COR-L47 (cell line): Measurements from ENCODE around the gene IGF1R.

Experiments
- DNase-seq: peaks from one replicate; lab custom pipeline; 2025; lab: John Stamatoyannopoulos, UW

The IGF1R gene

DNA sequence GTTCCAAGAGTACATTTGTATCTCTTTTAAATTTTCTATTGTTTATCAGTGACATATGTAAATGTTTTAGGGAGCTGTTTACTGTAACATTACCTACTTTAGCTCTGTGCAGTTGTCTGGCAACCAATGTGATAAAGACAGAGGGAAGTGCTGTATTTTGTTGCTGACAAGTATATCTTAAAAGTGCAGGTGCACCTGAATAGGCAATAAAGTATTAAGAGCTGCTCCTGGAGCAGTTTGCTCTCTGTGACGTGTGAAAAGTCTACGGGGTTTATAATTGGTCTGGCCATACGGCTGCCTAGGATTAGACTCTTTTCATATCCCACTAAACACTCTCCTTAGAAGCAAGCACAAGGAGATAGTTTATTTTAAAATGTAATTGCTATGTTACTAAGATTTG lies 178.3 kb downstream of the IGF1R start:
- DNase-seq, result no peak

GRCh38 chr15:98827217-98827616 lies 178.9 kb downstream of the IGF1R start:
- DNase-seq, result no peak

- no peak for DNase-seq
These were observed 181.8 kb downstream of the IGF1R start for GRCh38 chr15:98830034-98830634.

DNA sequence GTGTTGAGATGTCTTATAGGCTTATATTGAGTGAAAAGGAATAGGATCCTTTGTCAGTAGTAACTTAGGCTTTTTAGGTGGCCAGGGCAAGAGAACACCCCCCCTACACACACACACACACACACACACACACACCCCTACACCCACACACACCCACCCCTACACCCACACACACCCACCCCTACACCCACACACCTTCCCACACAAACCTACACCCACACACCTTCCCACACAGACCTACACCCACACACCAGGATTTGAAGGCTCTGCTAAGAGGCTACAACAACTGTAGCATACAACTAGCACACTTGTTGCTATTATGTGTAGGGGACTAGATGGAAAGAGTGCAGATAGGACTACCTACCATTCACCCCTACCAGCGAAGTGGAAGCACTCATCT lies 186.6 kb downstream of the IGF1R start:
- no peak for DNase-seq

DNA sequence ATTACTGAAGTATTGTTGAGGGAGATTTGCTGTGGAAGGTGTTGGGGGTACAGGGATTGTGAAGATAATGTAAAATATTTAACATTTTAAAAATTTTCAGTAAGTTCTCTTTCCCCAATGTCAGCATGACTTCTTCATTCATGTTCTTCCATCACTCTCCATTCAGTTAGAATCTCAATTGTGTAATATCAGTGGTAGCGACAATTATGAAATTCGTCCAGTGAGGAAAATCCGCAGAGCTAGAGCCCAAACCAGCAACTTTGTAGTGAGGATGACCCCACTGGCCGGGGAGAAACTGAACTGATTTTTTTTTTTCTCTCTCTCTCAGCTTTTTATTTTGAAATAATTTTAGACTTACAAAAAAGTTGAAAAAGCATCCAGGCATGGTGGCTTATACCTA lies 187.5 kb downstream of the IGF1R start:
- DNase-seq, result no peak

DNA sequence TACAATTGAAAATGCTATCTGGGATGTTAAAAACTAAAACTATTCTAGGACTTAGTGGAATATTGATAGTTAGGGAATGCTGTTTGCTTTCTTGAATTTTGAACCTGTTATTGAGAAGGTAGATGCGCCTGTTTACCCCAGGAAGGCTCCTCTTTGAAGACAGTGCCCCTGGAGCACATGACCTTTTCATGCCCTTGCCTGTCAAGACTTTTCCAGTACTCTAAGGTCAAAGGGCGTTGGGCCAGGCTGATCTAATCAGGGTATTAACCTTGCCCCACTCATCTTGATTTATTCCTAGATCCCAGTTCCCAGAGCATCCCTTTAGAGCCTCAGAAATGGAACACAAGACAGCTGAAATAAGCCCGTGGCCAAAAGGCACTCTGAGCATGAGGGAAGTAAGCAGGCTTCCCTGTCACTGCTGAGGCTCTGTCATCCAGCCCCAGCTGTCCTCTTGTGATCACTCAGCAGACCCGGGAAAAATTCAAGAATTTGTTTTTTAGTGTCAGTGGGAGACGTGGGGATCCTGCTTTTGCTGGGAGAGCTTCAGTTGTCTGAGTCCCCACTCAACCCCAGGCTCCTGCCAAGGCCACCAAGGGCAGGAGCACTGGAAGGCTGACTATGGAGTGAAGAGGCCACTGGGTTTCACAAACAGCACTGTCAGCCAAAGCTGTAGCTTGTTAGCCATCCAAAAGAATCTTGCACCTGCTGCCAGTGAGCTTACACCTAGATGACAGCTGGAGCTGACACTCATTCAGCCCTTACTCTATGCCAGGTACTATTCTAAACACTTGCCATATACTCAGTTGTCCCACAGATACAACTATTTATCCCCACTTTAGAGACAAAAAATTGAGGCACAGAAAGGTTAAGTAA lies 190.3 kb downstream of the IGF1R start:
- no peak for DNase-seq

- DNase-seq, result no peak
These were observed 191.7 kb downstream of the IGF1R start for GRCh38 chr15:98840053-98840452.

DNA sequence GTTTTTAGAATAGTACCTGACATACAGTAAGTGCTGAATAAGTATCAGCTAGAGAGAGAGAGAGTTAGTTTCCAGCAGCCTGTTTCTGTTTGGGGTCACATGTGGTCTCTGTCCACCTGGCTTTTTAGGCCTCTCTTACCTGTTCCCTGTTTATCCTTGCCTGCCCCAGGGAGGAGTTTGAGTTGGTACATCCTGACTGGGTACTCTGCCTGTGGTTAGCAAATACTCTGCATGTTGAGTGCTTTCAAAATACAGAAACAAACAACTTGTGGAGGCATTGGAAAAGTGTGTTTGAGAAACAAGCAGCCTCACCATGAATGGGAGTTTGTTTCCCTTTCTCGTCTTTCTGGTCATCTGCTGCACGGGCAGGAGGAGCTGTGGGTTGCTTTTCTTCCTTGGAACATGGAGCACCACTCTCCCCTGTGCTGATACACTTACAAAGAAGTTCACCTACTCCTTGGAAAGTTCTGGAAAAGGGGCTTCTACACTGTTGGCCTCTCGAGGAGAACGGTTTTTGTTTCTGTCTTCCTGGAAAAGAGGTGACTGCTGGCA lies 193.2 kb downstream of the IGF1R start:
- DNase-seq, result no peak

GRCh38 chr15:98842192-98842972 lies 194.0 kb downstream of the IGF1R start:
- DNase-seq, result no peak

DNA sequence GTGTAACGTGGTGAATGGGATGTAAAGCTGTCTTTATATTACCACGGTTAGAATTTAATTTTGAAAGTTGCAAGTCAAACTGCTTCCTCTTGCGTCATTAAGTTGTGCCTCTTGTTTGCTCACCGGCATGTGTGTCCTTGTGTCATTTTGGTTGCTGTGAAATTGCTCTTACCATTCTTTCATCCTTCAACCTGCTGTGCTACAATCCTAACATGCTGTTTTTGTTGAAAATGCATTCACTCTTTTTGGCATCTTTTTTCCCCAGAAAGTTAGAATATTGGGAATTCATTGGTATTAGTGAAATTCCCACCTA lies 194.6 kb downstream of the IGF1R start:
- no peak for DNase-seq

GRCh38 chr15:98843844-98844243 lies 195.5 kb downstream of the IGF1R start:
- DNase-seq, result no peak

DNA sequence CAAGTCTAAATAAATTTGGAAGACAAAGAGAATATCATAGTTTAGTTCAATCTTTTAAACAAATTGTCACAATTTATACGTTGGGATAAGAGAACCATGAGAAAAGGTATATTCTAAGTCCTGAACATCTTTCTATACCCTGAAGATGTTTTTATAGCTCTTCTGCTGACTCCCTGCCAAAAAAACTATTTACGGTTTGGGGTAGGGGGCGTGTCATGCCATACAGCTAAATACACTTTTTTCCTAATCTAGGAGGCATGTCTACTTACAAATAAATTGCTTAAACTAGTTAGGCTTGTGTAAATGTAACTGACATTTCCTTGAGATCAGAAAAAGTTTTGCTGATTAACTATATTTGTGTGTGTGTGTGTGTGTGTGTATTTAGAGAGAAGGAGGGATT lies 195.9 kb downstream of the IGF1R start:
- DNase-seq, result no peak

DNA sequence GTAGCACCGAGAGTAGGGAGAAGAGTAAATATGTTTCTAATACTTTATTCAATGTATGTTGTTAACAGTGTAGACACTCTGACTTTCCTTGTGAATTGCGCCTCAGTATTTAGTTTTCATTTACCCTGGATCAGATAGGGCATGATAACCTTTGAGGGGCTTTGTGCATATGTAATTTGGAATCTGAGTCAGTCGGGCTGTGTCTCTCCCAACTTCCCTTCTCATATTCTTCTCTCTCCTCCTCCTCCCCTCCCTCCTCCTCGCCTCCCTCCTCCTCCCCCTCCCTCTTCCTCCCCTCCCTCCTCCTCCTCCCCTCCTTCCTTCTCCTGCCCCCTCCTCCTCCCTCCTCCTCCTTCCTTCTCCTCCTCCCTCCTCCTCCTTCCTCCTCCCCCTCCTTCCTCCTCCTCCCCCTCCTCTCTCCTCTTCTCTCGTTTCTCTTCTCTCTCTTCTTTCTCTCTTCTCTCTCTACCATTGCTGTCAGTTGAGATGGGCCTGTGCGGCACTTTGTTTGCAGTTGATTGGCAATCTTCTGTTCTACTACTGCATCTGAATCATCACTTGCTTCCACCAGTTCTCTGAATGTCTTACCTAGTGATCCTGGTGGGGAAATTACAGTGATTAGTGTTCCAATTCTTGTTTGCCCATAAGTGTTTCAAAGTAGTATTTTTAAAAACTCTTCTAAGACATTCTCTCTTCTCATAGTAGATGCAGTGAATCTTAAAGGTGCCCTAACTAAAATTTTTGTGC lies 197.0 kb downstream of the IGF1R start:
- no peak for DNase-seq

GRCh38 chr15:98850961-98851572 lies 202.7 kb downstream of the IGF1R start:
- peak; percentile 79 for DNase-seq

- peak; percentile 83 for DNase-seq
These were observed 204.8 kb downstream of the IGF1R start for GRCh38 chr15:98853161-98853560.

GRCh38 chr15:98853617-98854420 lies 205.5 kb downstream of the IGF1R start:
- no peak for DNase-seq

- no peak for DNase-seq
These were observed 206.2 kb downstream of the IGF1R start for GRCh38 chr15:98854496-98854895.

GRCh38 chr15:98855067-98855814 lies 206.9 kb downstream of the IGF1R start:
- no peak for DNase-seq

- no peak for DNase-seq
These were observed 207.6 kb downstream of the IGF1R start for GRCh38 chr15:98855815-98856531.
